WTC11 (cell line): ENCODE measurements around the gene PHLDB2. TPM values are rescaled to one million over a fixed set of nuclear protein-coding genes. Genes with fewer than 3 reads are reported as not detected.

Experiments
- ATAC-seq: fragments of 200-7000 bp; cut with Tn5 transposase; 2 replicates; pipeline ENCODE4 v1.10.0; 2021; ENCODE audit warnings: mild to moderate bottlenecking, moderate library complexity
- CTCF ChIA-PET: fragments of 300-600 bp; sonication (Branson Sonifier 250); formaldehyde crosslinking; loops from one replicate; lab custom pipeline; 2021; ENCODE audit warnings: antibody characterized with exemption; lab: Charles Lee
- POLR2A ChIA-PET: fragments of 350-600 bp; sonication (Branson Sonifier 250); formaldehyde crosslinking; loops from one replicate; lab custom pipeline; 2021; ENCODE audit warnings: antibody characterized with exemption; lab: Charles Lee
- DNase-seq: peaks from one replicate; pipeline ENCODE4 v3.0.0; 2021; ENCODE audit warnings: low spot score
- H3K27ac Mint-ChIP-seq: 2 replicates; pipeline ENCODE4 v1.8.0; 2021; ENCODE audit warnings: mixed read lengths
- H3K27me3 Mint-ChIP-seq: 2 replicates; pipeline ENCODE4 v1.8.0; 2021; ENCODE audit warnings: low read depth, mild to moderate bottlenecking, moderate library complexity, mixed read lengths
- H3K36me3 Mint-ChIP-seq: 2 replicates; pipeline ENCODE4 v1.8.0; 2021; ENCODE audit warnings: mixed read lengths
- H3K4me1 Mint-ChIP-seq: 2 replicates; pipeline ENCODE4 v1.8.0; 2022; ENCODE audit warnings: mixed read lengths
- H3K4me3 Mint-ChIP-seq: 2 replicates; pipeline ENCODE4 v1.8.0; 2021; ENCODE audit warnings: mild to moderate bottlenecking, moderate library complexity, mixed read lengths
- H3K9me3 Mint-ChIP-seq: 2 replicates; pipeline ENCODE4 v1.8.0; 2021; ENCODE audit warnings: mixed read lengths
- ATF1 ChIP-seq: sonication (generic); formaldehyde crosslinking; IDR thresholded peaks from 2 replicates; pipeline ENCODE4 v1.8.1; 2023; ENCODE audit warnings: mild to moderate bottlenecking, moderate library complexity, missing genetic modification reagents
- CREM ChIP-seq: sonication (generic); formaldehyde crosslinking; IDR thresholded peaks from 2 replicates; pipeline ENCODE4 v1.8.1; 2022; ENCODE audit warnings: mild to moderate bottlenecking, missing genetic modification reagents, moderate library complexity
- E2F1 ChIP-seq: sonication (generic); formaldehyde crosslinking; IDR thresholded peaks from 2 replicates; pipeline ENCODE4 v1.8.0; 2022; ENCODE audit warnings: mild to moderate bottlenecking, missing genetic modification reagents
- FOXJ3 ChIP-seq: sonication (generic); formaldehyde crosslinking; IDR thresholded peaks from 2 replicates; pipeline ENCODE4 v1.9.0; 2021; ENCODE audit warnings: missing genetic modification reagents, mild to moderate bottlenecking, borderline replicate concordance
- HMGXB4 ChIP-seq: sonication (generic); formaldehyde crosslinking; IDR thresholded peaks from 2 replicates; pipeline ENCODE4 v1.8.1; 2023; ENCODE audit warnings: mild to moderate bottlenecking, moderate library complexity, missing genetic modification reagents
- NFYB ChIP-seq: sonication (generic); formaldehyde crosslinking; conservative IDR thresholded peaks from 2 replicates; pipeline ENCODE4 v1.8.0; 2022; ENCODE audit warnings: low read depth, missing genetic modification reagents
- NR3C1 ChIP-seq: sonication (generic); formaldehyde crosslinking; conservative IDR thresholded peaks from 2 replicates; pipeline ENCODE4 v1.8.1; 2023; ENCODE audit warnings: low read depth, mild to moderate bottlenecking, missing genetic modification reagents
- OVOL2 ChIP-seq: fragments of 250-450 bp; sonication (Bioruptor Pico); IDR thresholded peaks from 2 replicates; pipeline ENCODE4 v1.9.0; 2021; ENCODE audit warnings: mild to moderate bottlenecking, borderline replicate concordance
- SMAD4 ChIP-seq: sonication (generic); formaldehyde crosslinking; IDR thresholded peaks from 2 replicates; pipeline ENCODE4 v1.8.0; 2022; ENCODE audit warnings: mild to moderate bottlenecking, missing genetic modification reagents
- SOX15 ChIP-seq: fragments of 250-450 bp; sonication (Bioruptor Pico); IDR thresholded peaks from 2 replicates; pipeline ENCODE4 v1.9.0; 2021; ENCODE audit warnings: mild to moderate bottlenecking
- TEAD1 ChIP-seq: sonication (generic); formaldehyde crosslinking; IDR thresholded peaks from 2 replicates; pipeline ENCODE4 v1.8.0; 2022; ENCODE audit warnings: mild to moderate bottlenecking, missing genetic modification reagents
- ZNF317 ChIP-seq: sonication (generic); formaldehyde crosslinking; IDR thresholded peaks from 2 replicates; pipeline ENCODE4 v1.8.1; 2023; ENCODE audit warnings: low read depth, mild to moderate bottlenecking, moderate library complexity, missing genetic modification reagents, borderline replicate concordance
- ZNF532 ChIP-seq: fragments of 250-450 bp; sonication (Bioruptor Pico); IDR thresholded peaks from 2 replicates; pipeline ENCODE4 v1.9.0; 2021; ENCODE audit warnings: mild to moderate bottlenecking, borderline replicate concordance
- ZNF671 ChIP-seq: fragments of 250-450 bp; sonication (Bioruptor Pico); IDR thresholded peaks from 2 replicates; pipeline ENCODE4 v1.8.0; 2021; ENCODE audit warnings: mild to moderate bottlenecking
- total RNA-seq: library from RNA; stranded (reverse); gene quantifications from 3 replicates; pipeline ENCODE4 v1.2.3, GENCODE V29; 2021
- TF ChIP-seq, protein P1 (sequence below): sonication (generic); formaldehyde crosslinking; IDR thresholded peaks from 2 replicates; pipeline ENCODE4 v1.8.1; 2023; ENCODE audit warnings: mild to moderate bottlenecking, missing genetic modification reagents
- TF ChIP-seq, protein P2 (sequence below): sonication (generic); formaldehyde crosslinking; IDR thresholded peaks from 2 replicates; pipeline ENCODE4 v1.8.1; 2023; ENCODE audit warnings: mild to moderate bottlenecking, missing genetic modification reagents
- TF ChIP-seq, protein P3 (sequence below): fragments of 250-450 bp; sonication (Bioruptor Pico); conservative IDR thresholded peaks from 2 replicates; pipeline ENCODE4 v1.9.0; 2021; ENCODE audit warnings: mild to moderate bottlenecking
- TF ChIP-seq, protein P4 (sequence below): fragments of 250-450 bp; sonication (Bioruptor Pico); IDR thresholded peaks from 2 replicates; pipeline ENCODE4 v1.8.0; 2021; ENCODE audit warnings: mild to moderate bottlenecking

Gene PHLDB2
- total RNA-seq, 1 experiment from 2014 or later = 40.3 TPM

DNA sequence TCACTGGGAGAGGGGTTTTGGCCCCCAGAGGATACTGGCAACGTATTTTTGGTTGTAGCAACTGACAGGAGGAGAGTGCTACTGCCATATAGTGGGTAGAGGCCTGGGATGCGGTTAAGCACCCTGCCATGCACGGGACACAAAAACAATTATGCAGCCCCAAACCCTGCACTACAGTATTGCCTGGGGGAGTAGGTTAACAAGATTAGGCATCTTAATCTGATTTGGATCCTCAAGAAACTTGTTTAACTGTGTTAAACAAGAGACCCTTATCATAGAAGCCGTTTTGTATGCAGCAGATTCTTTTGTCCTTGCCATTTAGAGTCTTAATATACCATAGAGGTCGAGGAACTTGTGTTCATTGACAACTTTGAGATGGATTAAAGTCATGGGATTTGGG, 3.4 kb downstream of the PHLDB2 start:
- no peak for DNase-seq
- peak overlapping the region; percentile 55; the same call in 1 of the 2 replicates for H3K27ac Mint-ChIP-seq
- TF ChIP-seq, protein P1, sequence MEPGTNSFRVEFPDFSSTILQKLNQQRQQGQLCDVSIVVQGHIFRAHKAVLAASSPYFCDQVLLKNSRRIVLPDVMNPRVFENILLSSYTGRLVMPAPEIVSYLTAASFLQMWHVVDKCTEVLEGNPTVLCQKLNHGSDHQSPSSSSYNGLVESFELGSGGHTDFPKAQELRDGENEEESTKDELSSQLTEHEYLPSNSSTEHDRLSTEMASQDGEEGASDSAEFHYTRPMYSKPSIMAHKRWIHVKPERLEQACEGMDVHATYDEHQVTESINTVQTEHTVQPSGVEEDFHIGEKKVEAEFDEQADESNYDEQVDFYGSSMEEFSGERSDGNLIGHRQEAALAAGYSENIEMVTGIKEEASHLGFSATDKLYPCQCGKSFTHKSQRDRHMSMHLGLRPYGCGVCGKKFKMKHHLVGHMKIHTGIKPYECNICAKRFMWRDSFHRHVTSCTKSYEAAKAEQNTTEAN (CRISPR knock-in tag) = no peak
- no peak for TF ChIP-seq TEAD1 (CRISPR knock-in tag)
- TF ChIP-seq, protein P2, sequence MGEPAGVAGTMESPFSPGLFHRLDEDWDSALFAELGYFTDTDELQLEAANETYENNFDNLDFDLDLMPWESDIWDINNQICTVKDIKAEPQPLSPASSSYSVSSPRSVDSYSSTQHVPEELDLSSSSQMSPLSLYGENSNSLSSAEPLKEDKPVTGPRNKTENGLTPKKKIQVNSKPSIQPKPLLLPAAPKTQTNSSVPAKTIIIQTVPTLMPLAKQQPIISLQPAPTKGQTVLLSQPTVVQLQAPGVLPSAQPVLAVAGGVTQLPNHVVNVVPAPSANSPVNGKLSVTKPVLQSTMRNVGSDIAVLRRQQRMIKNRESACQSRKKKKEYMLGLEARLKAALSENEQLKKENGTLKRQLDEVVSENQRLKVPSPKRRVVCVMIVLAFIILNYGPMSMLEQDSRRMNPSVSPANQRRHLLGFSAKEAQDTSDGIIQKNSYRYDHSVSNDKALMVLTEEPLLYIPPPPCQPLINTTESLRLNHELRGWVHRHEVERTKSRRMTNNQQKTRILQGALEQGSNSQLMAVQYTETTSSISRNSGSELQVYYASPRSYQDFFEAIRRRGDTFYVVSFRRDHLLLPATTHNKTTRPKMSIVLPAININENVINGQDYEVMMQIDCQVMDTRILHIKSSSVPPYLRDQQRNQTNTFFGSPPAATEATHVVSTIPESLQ (CRISPR knock-in tag) = no peak
- TF ChIP-seq NFYB (CRISPR knock-in tag) = no peak
- no peak for TF ChIP-seq ZNF317 (CRISPR knock-in tag)
- no peak for TF ChIP-seq FOXJ3
- no peak for TF ChIP-seq OVOL2 (CRISPR knock-in tag)
- TF ChIP-seq SMAD4 = no peak
- no peak for TF ChIP-seq CREM
- no peak for TF ChIP-seq ZNF532 (CRISPR knock-in tag)
- no peak for TF ChIP-seq SOX15 (CRISPR knock-in tag)
- TF ChIP-seq ZNF671 (CRISPR knock-in tag) = no peak
- no peak for TF ChIP-seq E2F1 (CRISPR knock-in tag)
- no peak for TF ChIP-seq HMGXB4 (CRISPR knock-in tag)
- TF ChIP-seq ATF1 = no peak
- TF ChIP-seq NR3C1 (CRISPR knock-in tag) = no peak
- TF ChIP-seq, protein P3, sequence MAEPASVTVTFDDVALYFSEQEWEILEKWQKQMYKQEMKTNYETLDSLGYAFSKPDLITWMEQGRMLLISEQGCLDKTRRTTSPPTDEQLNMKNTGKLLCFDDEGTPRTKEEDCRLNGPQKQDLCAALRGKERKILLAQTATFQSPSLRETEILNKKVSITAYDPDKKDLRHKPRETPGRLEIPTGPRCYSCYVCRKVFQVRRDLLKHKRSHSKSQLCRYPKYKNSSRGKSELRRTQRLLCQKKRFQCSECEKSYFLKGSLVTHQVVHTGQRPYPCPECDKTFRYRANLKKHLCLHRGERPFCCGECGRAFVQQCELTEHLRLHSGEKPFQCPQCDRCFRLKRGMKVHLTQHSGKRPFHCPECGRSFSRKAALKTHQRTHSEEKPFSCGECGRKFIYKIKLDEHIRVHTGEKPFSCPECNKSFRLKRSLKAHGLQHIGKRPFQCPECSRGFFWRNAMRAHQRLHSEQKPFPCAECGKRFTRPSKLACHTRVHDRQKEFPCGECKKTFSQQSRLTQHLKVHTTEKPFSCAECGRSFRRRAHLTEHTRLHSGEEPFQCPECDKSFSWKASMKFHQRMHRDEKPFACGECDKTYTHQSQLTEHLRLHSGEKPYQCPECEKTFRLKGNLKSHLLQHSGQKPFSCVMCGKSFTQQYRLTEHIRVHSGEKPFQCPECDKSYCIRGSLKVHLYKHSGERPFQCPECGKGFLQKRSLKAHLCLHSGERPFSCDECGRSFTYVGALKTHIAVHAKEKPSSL (CRISPR knock-in tag) = no peak
- TF ChIP-seq, protein P4, sequence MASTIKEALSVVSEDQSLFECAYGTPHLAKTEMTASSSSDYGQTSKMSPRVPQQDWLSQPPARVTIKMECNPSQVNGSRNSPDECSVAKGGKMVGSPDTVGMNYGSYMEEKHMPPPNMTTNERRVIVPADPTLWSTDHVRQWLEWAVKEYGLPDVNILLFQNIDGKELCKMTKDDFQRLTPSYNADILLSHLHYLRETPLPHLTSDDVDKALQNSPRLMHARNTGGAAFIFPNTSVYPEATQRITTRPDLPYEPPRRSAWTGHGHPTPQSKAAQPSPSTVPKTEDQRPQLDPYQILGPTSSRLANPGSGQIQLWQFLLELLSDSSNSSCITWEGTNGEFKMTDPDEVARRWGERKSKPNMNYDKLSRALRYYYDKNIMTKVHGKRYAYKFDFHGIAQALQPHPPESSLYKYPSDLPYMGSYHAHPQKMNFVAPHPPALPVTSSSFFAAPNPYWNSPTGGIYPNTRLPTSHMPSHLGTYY (CRISPR knock-in tag) = no peak
- TF ChIP-seq, all 79 proteins: peak for 0
- no peaks in the 10 kb centered on the region for H3K9me3 Mint-ChIP-seq
- H3K4me3 Mint-ChIP-seq = peak overlapping the region; percentile 96
- peaks cover 66% of the 10 kb centered on the region for H3K4me1 Mint-ChIP-seq
- no peak for ATAC-seq
- H3K27me3 Mint-ChIP-seq = peaks cover 14% of the 10 kb centered on the region
- ChIA-PET CTCF (interaction anchor here (3.3 kb wide), 1 partner anchor 116 kb away, joined by 16 read pairs; the partner anchor contains the start of gene ABHD10), POLR2A (no interaction called here)
- no peaks in the 10 kb centered on the region for H3K36me3 Mint-ChIP-seq
